ENCODE data around the gene MVB12B.

The MVB12B gene

GRCh38 chr9:126377176-126377509 is 50.5 kb downstream of the MVB12B start:
- Histone ChIP-seq H3K4me1 (ENCODE audit: low read length) (peaks cover 16% of the 10 kb centered on the region), H3K27me3 (ENCODE audit: low read depth, low read length) (peaks cover 46% of the 10 kb centered on the region), H3K36me3 (replicated peaks; ENCODE audit: low read depth, low read length) (no peaks in the 10 kb centered on the region), H2AFZ (ENCODE audit: low read depth, low read length) (no peak overlapping the region), H3K9ac (ENCODE audit: low read length) (no peak overlapping the region), H3K9me3 (ENCODE audit: insufficient read depth, low read length) (no peaks in the 10 kb centered on the region), H3K4me2 (ENCODE audit: low read length) (no peak overlapping the region), H4K20me1 (ENCODE audit: insufficient read depth, low read length) (peaks cover 14% of the 10 kb centered on the region; the same call in 1 of the 2 replicates), H3K4me3 (ENCODE audit: low read length) (no peak overlapping the region), H3K27ac (ENCODE audit: low read length) (no peak overlapping the region), H3K79me2 (ENCODE audit: low read length) (no peaks in the 10 kb centered on the region)
- TF ChIP-seq, protein P1, sequence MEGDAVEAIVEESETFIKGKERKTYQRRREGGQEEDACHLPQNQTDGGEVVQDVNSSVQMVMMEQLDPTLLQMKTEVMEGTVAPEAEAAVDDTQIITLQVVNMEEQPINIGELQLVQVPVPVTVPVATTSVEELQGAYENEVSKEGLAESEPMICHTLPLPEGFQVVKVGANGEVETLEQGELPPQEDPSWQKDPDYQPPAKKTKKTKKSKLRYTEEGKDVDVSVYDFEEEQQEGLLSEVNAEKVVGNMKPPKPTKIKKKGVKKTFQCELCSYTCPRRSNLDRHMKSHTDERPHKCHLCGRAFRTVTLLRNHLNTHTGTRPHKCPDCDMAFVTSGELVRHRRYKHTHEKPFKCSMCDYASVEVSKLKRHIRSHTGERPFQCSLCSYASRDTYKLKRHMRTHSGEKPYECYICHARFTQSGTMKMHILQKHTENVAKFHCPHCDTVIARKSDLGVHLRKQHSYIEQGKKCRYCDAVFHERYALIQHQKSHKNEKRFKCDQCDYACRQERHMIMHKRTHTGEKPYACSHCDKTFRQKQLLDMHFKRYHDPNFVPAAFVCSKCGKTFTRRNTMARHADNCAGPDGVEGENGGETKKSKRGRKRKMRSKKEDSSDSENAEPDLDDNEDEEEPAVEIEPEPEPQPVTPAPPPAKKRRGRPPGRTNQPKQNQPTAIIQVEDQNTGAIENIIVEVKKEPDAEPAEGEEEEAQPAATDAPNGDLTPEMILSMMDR (IDR thresholded peaks at IDR 0.05; ENCODE audit: low read depth, low read length), result no peak
- TF ChIP-seq EZH2phosphoT487 (IDR thresholded peaks at IDR 0.05; ENCODE audit: low read depth), result no peak

DNA sequence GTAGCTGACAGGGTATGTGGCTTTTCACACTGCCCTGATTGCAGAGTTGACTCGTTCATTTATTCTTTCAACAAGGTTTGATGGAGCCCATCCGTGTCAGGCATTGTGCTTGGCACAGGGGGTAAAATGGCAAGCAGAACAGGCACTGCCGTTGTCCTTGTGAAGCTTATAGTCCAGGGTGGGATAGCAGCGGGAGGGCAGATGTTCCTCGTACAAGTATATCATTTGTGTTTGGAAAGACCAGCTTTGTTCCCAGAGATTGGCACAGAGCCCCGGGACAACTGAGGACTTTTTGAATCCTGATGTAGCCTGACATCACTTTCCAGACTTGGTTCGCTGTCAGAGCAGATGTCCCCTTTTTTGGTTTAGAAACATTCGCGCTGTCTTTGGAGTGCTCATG is 50.9 kb downstream of the MVB12B start:
- TF ChIP-seq, protein P1 (IDR thresholded peaks at IDR 0.05; ENCODE audit: low read depth, low read length), result no peak
- TF ChIP-seq EZH2phosphoT487 (IDR thresholded peaks at IDR 0.05; ENCODE audit: low read depth), result no peak
- H3K9ac ChIP-seq (ENCODE audit: low read length), result no peak overlapping the region
- H3K27me3 ChIP-seq (ENCODE audit: low read depth, low read length), result peaks cover 46% of the 10 kb centered on the region
- H2AFZ ChIP-seq (ENCODE audit: low read depth, low read length), result no peak overlapping the region
- H4K20me1 ChIP-seq (ENCODE audit: insufficient read depth, low read length), result peaks cover 14% of the 10 kb centered on the region; the same call in 1 of the 2 replicates
- H3K4me1 ChIP-seq (ENCODE audit: low read length), result peaks cover 12% of the 10 kb centered on the region
- no peak overlapping the region for H3K4me3 ChIP-seq (ENCODE audit: low read length)
- H3K27ac ChIP-seq (ENCODE audit: low read length), result no peak overlapping the region
- H3K9me3 ChIP-seq (ENCODE audit: insufficient read depth, low read length), result no peaks in the 10 kb centered on the region
- H3K4me2 ChIP-seq (ENCODE audit: low read length), result no peak overlapping the region
- no peaks in the 10 kb centered on the region for H3K36me3 ChIP-seq (replicated peaks; ENCODE audit: low read depth, low read length)
- no peaks in the 10 kb centered on the region for H3K79me2 ChIP-seq (ENCODE audit: low read length)

DNA sequence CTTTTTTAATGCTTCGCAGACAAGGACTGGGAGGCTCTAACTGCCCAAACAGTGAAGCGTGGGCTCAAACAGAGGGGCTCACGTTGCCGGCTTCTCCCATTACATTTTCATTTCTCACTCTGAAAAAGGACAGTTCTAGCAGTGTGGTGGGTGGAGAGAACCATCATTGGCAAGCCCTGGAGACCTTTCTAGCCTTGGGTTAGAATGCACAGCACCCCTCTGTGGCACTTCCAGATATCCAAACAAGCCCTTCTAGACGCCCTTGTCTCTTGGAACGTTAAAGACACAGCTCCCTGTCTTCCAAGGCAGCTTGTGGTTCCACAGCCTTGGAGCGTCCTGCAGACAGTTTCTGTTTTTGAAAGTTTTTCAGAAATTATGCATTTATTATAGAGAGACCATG is 52.1 kb downstream of the MVB12B start:
- Histone ChIP-seq H3K9ac (ENCODE audit: low read length) (no peak overlapping the region), H3K27ac (ENCODE audit: low read length) (no peak overlapping the region), H3K4me2 (ENCODE audit: low read length) (no peak overlapping the region), H3K4me3 (ENCODE audit: low read length) (no peak overlapping the region), H4K20me1 (ENCODE audit: insufficient read depth, low read length) (peaks cover 8% of the 10 kb centered on the region; the same call in 1 of the 2 replicates), H3K9me3 (ENCODE audit: insufficient read depth, low read length) (no peaks in the 10 kb centered on the region), H3K79me2 (ENCODE audit: low read length) (no peaks in the 10 kb centered on the region), H3K36me3 (replicated peaks; ENCODE audit: low read depth, low read length) (no peaks in the 10 kb centered on the region), H3K27me3 (ENCODE audit: low read depth, low read length) (peaks cover 46% of the 10 kb centered on the region), H2AFZ (ENCODE audit: low read depth, low read length) (no peak overlapping the region), H3K4me1 (ENCODE audit: low read length) (no peaks in the 10 kb centered on the region; the same call in 1 of the 2 replicates)
- TF ChIP-seq EZH2phosphoT487 (IDR thresholded peaks at IDR 0.05; ENCODE audit: low read depth), result no peak
- TF ChIP-seq, protein P1 (IDR thresholded peaks at IDR 0.05; ENCODE audit: low read depth, low read length), result no peak

DNA sequence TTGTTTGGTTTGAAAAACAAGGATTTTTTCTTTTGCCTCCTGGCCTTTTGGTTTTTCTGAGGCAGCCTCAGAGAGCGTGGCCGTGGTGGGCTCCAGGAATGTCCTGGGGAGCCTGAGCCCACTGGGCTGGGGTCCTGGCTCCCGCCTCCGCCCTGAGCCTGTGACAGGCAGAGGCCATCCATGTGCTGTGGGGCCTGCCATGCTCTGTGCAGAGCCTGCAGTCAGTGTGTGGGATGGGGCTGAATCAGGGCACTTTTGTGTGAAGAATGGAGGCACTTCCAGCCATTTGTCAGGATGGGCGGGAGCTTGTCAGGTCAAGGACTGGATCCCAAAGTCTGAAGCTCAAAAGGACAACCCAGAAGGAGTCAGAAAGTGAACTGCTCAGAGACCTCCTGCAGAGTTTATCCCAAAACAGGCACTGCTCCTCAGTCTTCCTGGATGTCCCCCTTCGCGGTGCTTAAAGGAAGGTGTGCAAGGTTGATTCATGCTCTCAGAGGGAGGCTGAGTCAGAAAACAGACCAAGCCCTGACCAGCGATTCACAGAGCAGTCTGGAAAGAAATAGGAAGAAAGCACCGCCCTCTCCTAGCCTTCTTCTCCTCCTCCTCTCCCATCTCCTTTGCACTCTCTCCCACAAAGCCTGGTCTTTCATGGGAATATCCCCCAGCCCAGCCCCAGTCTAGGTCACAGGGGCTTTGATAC is 53.2 kb downstream of the MVB12B start:
- Histone ChIP-seq H3K27ac (ENCODE audit: low read length) (no peak overlapping the region), H3K9ac (ENCODE audit: low read length) (no peak overlapping the region), H3K79me2 (ENCODE audit: low read length) (no peaks in the 10 kb centered on the region), H3K27me3 (ENCODE audit: low read depth, low read length) (peaks cover 35% of the 10 kb centered on the region), H4K20me1 (ENCODE audit: insufficient read depth, low read length) (peaks cover 8% of the 10 kb centered on the region; the same call in 1 of the 2 replicates), H3K4me2 (ENCODE audit: low read length) (no peak overlapping the region), H3K4me3 (ENCODE audit: low read length) (no peak overlapping the region), H3K36me3 (replicated peaks; ENCODE audit: low read depth, low read length) (no peaks in the 10 kb centered on the region), H2AFZ (ENCODE audit: low read depth, low read length) (no peak overlapping the region), H3K9me3 (ENCODE audit: insufficient read depth, low read length) (no peaks in the 10 kb centered on the region), H3K4me1 (ENCODE audit: low read length) (no peaks in the 10 kb centered on the region; the same call in 1 of the 2 replicates)
- TF ChIP-seq, protein P1 (IDR thresholded peaks at IDR 0.05; ENCODE audit: low read depth, low read length), result no peak
- TF ChIP-seq EZH2phosphoT487 (IDR thresholded peaks at IDR 0.05; ENCODE audit: low read depth), result no peak

All from OCI-LY3 (cell line).